HCT116 (cell line): ENCODE measurements around the gene STT3B. TPM values are rescaled to one million over a fixed set of nuclear protein-coding genes. Genes with fewer than 3 reads are reported as not detected.

ENCODE experiments used
- ATAC-seq: fragments of 200-7000 bp; cut with Tn5 transposase; 2 replicates; pipeline ENCODE4 v1.9.1; 2020; ENCODE audit warnings: mild to moderate bottlenecking, moderate library complexity
- BruUV-seq: library from RNA; stranded (reverse); fragments of 400-500 nt; replicated peaks from 2 replicates; lab custom pipeline; 2021; lab: Mats Ljungman, UMichigan
- CTCF ChIA-PET: fragments of 300-600 bp; sonication (Branson Sonifier 250); formaldehyde crosslinking; loops from one replicate; lab custom pipeline; 2021; ENCODE audit warnings: antibody characterized with exemption; lab: Charles Lee
- POLR2A ChIA-PET: fragments of 300-600, 350-600 bp; sonication (Branson Sonifier 250); formaldehyde crosslinking; loops from one replicate; lab custom pipeline; 2021; ENCODE audit warnings: antibody characterized with exemption; lab: Charles Lee
- RAD21 ChIA-PET, 2 experiments: fragments of 300-600 bp; sonication (Branson Sonifier 250); formaldehyde crosslinking; loops; one replicate each; lab custom pipeline; 2023; ENCODE audit warnings: low total read pairs in 2 of 2; ENCODE audit not compliant: uncharacterized antibody in 2 of 2, unreplicated experiment in 2 of 2, low non-redundant PET in 1 of 2; lab: Charles Lee
- DNase-seq: peaks from one replicate; pipeline ENCODE4 v3.0.0-alpha.2; 2010; ENCODE audit warnings: low read depth, low spot score
- H2AFZ ChIP-seq: fragments of 200-600 bp; shearing (Covaris generic), sonication (generic); 2 replicates; pipeline ENCODE4 v1.6.1; 2017; ENCODE audit warnings: low read depth, mixed run types, mixed read lengths, antibody characterized with exemption, low read length; ENCODE audit not compliant: poor library complexity, severe bottlenecking
- H3K27ac ChIP-seq: 2 replicates; pipeline ENCODE4 v1.5.1; 2012; ENCODE audit warnings: low read depth, low read length
- H3K27me3 ChIP-seq: fragments of 200-600 bp; sonication (generic); 2 replicates; pipeline ENCODE4 v1.6.1; 2016; ENCODE audit warnings: mixed run types, low read length, mixed read lengths; ENCODE audit not compliant: insufficient read depth
- H3K36me3 ChIP-seq, 2 experiments: fragments of 200-500 bp in 1 of 2; fragments of 200-600 bp in 1 of 2; sonication (Bioruptor generic) in 1 of 2; sonication (generic) in 1 of 2; 2 replicates each; pipeline versions ENCODE4 v1.5.1 to v1.6.1; 2014 to 2016; ENCODE audit warnings: low read length in 2 of 2, inconsistent platforms in 1 of 2, mixed read lengths in 1 of 2, mixed run types in 1 of 2; ENCODE audit not compliant: insufficient read depth in 2 of 2, control insufficient read depth in 1 of 2
- H3K4me1 ChIP-seq, 2 experiments: fragments of 200-600 bp in 1 of 2; sonication (generic) in 1 of 2; 2 replicates each; pipeline versions ENCODE4 v1.5.1 to v1.6.1; 2012 to 2017; ENCODE audit warnings: low read length in 2 of 2, inconsistent platforms in 1 of 2, mild to moderate bottlenecking in 1 of 2, mixed read lengths in 1 of 2, mixed run types in 1 of 2, moderate library complexity in 1 of 2; ENCODE audit not compliant: insufficient read depth in 2 of 2, control insufficient read depth in 1 of 2
- H3K4me2 ChIP-seq: fragments of 200-600 bp; sonication (generic); 2 replicates; pipeline ENCODE4 v1.6.1; 2017; ENCODE audit warnings: mixed run types, low read length, mixed read lengths
- H3K4me3 ChIP-seq, 2 experiments: fragments of 200-600 bp in 1 of 2; sonication (generic) in 1 of 2; replicated peaks in 1 of 2; 2 replicates each; pipeline ENCODE4 v1.5.1; 2011 to 2016; ENCODE audit warnings: low read length in 2 of 2, control low read depth in 1 of 2, low read depth in 1 of 2, mild to moderate bottlenecking in 1 of 2, mixed read lengths in 1 of 2, mixed run types in 1 of 2
- H3K79me2 ChIP-seq: fragments of 200-600 bp; sonication (generic); 2 replicates; pipeline ENCODE4 v1.6.1; 2017; ENCODE audit warnings: mild to moderate bottlenecking, mixed run types, low read length, moderate library complexity, mixed read lengths; ENCODE audit not compliant: insufficient read depth
- H3K9ac ChIP-seq: fragments of 200-600 bp; sonication (generic); 2 replicates; pipeline ENCODE4 v1.6.1; 2016; ENCODE audit warnings: low read length, mixed read lengths
- H3K9me2 ChIP-seq: fragments of 200-600 bp; sonication (generic), shearing (Covaris generic); 2 replicates; pipeline ENCODE4 v1.6.1; 2017; ENCODE audit warnings: mixed run types, mild to moderate bottlenecking, moderate library complexity; ENCODE audit not compliant: insufficient read depth
- H3K9me3 ChIP-seq, 2 experiments: fragments of 200-500 bp in 1 of 2; fragments of 200-600 bp in 1 of 2; sonication (Bioruptor generic) in 1 of 2; sonication (generic) in 1 of 2; 2 replicates each; pipeline ENCODE4 v1.6.1; 2014 to 2017; ENCODE audit warnings: low read length in 2 of 2, mixed read lengths in 2 of 2, inconsistent platforms in 1 of 2, low read depth in 1 of 2, mild to moderate bottlenecking in 1 of 2, mixed run types in 1 of 2, moderate library complexity in 1 of 2; ENCODE audit not compliant: control insufficient read depth in 1 of 2, insufficient read depth in 1 of 2
- H4K20me1 ChIP-seq: fragments of 200-600 bp; sonication (generic), shearing (Covaris generic); 2 replicates; pipeline ENCODE4 v1.6.1; 2017; ENCODE audit warnings: mixed run types, mild to moderate bottlenecking, moderate library complexity; ENCODE audit not compliant: insufficient read depth
- ATF3 ChIP-seq: IDR thresholded peaks from 2 replicates; pipeline ENCODE4 v1.6.1; 2012
- CEBPB ChIP-seq: IDR thresholded peaks from 2 replicates; pipeline ENCODE4 v1.6.1; 2012; ENCODE audit warnings: low read depth
- CTCF ChIP-seq, 3 experiments: fragments of 200-600 bp in 1 of 3; sonication (generic) in 1 of 3; IDR thresholded peaks in 2 of 3; conservative IDR thresholded peaks in 1 of 3; 2 replicates each; pipeline ENCODE4 v1.5.1; 2012 to 2017; ENCODE audit warnings: low read depth in 2 of 3, low read length in 2 of 3, antibody characterized with exemption in 1 of 3, borderline replicate concordance in 1 of 3, control low read depth in 1 of 3, mild to moderate bottlenecking in 1 of 3, mixed read lengths in 1 of 3, mixed run types in 1 of 3, moderate library complexity in 1 of 3; ENCODE audit not compliant: insufficient read depth in 1 of 3
- ELF1 ChIP-seq: IDR thresholded peaks from 2 replicates; pipeline ENCODE4 v1.6.1; 2012; ENCODE audit warnings: low read depth, borderline replicate concordance
- EZH2phosphoT487 ChIP-seq: fragments of 200-600 bp; IDR thresholded peaks from 2 replicates; pipeline ENCODE4 v1.6.1; 2018; ENCODE audit warnings: antibody characterized with exemption, borderline replicate concordance
- MAX ChIP-seq: IDR thresholded peaks from 2 replicates; pipeline ENCODE4 v1.6.1; 2012
- SIN3A ChIP-seq: IDR thresholded peaks from 2 replicates; pipeline ENCODE4 v1.6.1; 2012; ENCODE audit warnings: low read depth
- intact Hi-C: fragments of 100-400 bp; cut with micrococcal nuclease; formaldehyde crosslinking; loops from 2 replicates; pipeline ENCODE4 v1.10.0; 2022
- total RNA-seq: library from RNA; stranded (reverse); gene quantifications from one replicate; pipeline ENCODE4 v1.2.1, GENCODE V29; 2021; ENCODE audit not compliant: unreplicated experiment

Gene STT3B
- total RNA-seq, 1 experiment from 2014 or later: 131 TPM

GRCh38 chr3:31629054-31629453 lies 96.3 kb downstream of the STT3B start:
- RAD21 ChIA-PET: no interaction called here
- Histone ChIP-seq H3K4me1 (no peaks in the 10 kb centered on the region), H3K4me2 (no peak overlapping the region), H3K9me2 (no peaks in the 10 kb centered on the region), H3K9me3 (no peaks in the 10 kb centered on the region), H3K4me3 (no peak overlapping the region), H3K27me3 (no peaks in the 10 kb centered on the region), H3K27ac (no peak overlapping the region), H4K20me1 (peaks cover 3% of the 10 kb centered on the region; the same call in 1 of the 2 replicates), H3K36me3 (peaks cover under 1 to 23% of the 10 kb centered on the region in 2 experiments; a peak in 3 of 4 replicates), H3K9ac (no peak overlapping the region), H2AFZ (no peak overlapping the region), H3K79me2 (no peaks in the 10 kb centered on the region)
- intact Hi-C loops: no loop called here
- ATAC-seq (no peak), DNase-seq (no peak)
- POLR2A ChIA-PET: no interaction called here
- BruUV-seq: no TSS peak
- CTCF ChIA-PET: no interaction called here
- TF ChIP-seq EZH2phosphoT487: no peak
- no peak for TF ChIP-seq SIN3A

- H3K79me2 ChIP-seq: no peaks in the 10 kb centered on the region
- H3K36me3 ChIP-seq: peaks cover 0 to 15% of the 10 kb centered on the region in 2 experiments; a peak in 2 of 4 replicates
- ChIA-PET POLR2A (no interaction called here), CTCF (no interaction called here), RAD21 (no interaction called here)
- no peak for ATAC-seq
- BruUV-seq: no TSS peak
- H3K27me3 ChIP-seq: no peaks in the 10 kb centered on the region
- H3K4me1 ChIP-seq: no peaks in the 10 kb centered on the region
- H3K9me3 ChIP-seq: no peaks in the 10 kb centered on the region
- H3K4me2 ChIP-seq: no peak overlapping the region
- H3K9ac ChIP-seq: no peak overlapping the region
- TF ChIP-seq MAX (no peak), CTCF (IDR thresholded peaks at IDR 0.05 in 2 of 3, conservative IDR thresholded peaks at IDR 0.05 in 1 of 3; ENCODE audit: borderline replicate concordance in 1 of 3, insufficient read depth in 1 of 3, low read depth in 2 of 3, low read length in 2 of 3) (no peak), ATF3 (no peak), CEBPB (no peak), ELF1 (no peak)
- intact Hi-C loops: no loop called here
- no peak overlapping the region for H2AFZ ChIP-seq
- no peak for DNase-seq
- H3K27ac ChIP-seq: no peak overlapping the region
- H3K4me3 ChIP-seq: no peak overlapping the region
- H3K9me2 ChIP-seq: no peaks in the 10 kb centered on the region
- H4K20me1 ChIP-seq: peaks cover 3% of the 10 kb centered on the region; the same call in 1 of the 2 replicates
Observed at GRCh38 chr3:31634476-31634875, 101.8 kb downstream of the STT3B start.
